Progenitor cell of endocrine pancreas (in vitro differentiated cells): ENCODE results near the gene CCDC50. TPM values are rescaled to one million over a fixed set of nuclear protein-coding genes. Genes with fewer than 3 reads are reported as not detected.

Source experiments
- DNase-seq: peaks from one replicate; pipeline ENCODE4 v3.0.0; 2021; ENCODE audit warnings: low spot score; ENCODE audit not compliant: unreplicated experiment
- H3K27ac Mint-ChIP-seq: 2 replicates; pipeline ENCODE4 v1.8.0; 2021; ENCODE audit warnings: mild to moderate bottlenecking, moderate library complexity, mixed read lengths
- H3K27me3 Mint-ChIP-seq: 2 replicates; pipeline ENCODE4 v1.8.0; 2021; ENCODE audit warnings: mixed read lengths
- H3K36me3 Mint-ChIP-seq: 2 replicates; pipeline ENCODE4 v1.8.0; 2022; ENCODE audit warnings: mixed read lengths; ENCODE audit not compliant: insufficient read depth
- H3K4me1 Mint-ChIP-seq: 2 replicates; pipeline ENCODE4 v1.8.0; 2021; ENCODE audit warnings: low read depth, mixed read lengths
- H3K4me3 Mint-ChIP-seq: 2 replicates; pipeline ENCODE4 v1.8.0; 2021; ENCODE audit warnings: low read depth, mild to moderate bottlenecking, moderate library complexity, mixed read lengths
- H3K9me3 Mint-ChIP-seq: 2 replicates; pipeline ENCODE4 v1.8.0; 2021; ENCODE audit warnings: low read depth, mixed read lengths
- CTCF ChIP-seq: fragments of 200-600 bp; sonication (generic); IDR thresholded peaks from one replicate; pipeline ENCODE4 v1.5.0; 2021; ENCODE audit warnings: antibody characterized with exemption, mild to moderate bottlenecking; ENCODE audit not compliant: unreplicated experiment
- total RNA-seq: library from RNA; stranded (reverse); gene quantifications from 2 replicates; pipeline ENCODE4 v1.2.1, GENCODE V29; 2021

CCDC50 gene
- total RNA-seq, 1 donor from 2014 or later = 66.3 TPM

- no peak for DNase-seq
- Mint-ChIP-seq H3K27me3 (no peaks in the 10 kb centered on the region), H3K9me3 (no peaks in the 10 kb centered on the region), H3K4me3 (no peak overlapping the region), H3K36me3 (no peaks in the 10 kb centered on the region), H3K4me1 (peaks cover 39% of the 10 kb centered on the region), H3K27ac (no peak overlapping the region)
- no peak for TF ChIP-seq CTCF
Observed at GRCh38 chr3:191342006-191342405, 12.8 kb downstream of the CCDC50 start.

GRCh38 chr3:191342411-191342810, 13.2 kb downstream of the CCDC50 start:
- H3K36me3 Mint-ChIP-seq = no peaks in the 10 kb centered on the region
- H3K27me3 Mint-ChIP-seq = no peaks in the 10 kb centered on the region
- no peak overlapping the region for H3K4me3 Mint-ChIP-seq
- DNase-seq = no peak
- H3K27ac Mint-ChIP-seq = no peak overlapping the region
- no peaks in the 10 kb centered on the region for H3K9me3 Mint-ChIP-seq
- TF ChIP-seq CTCF = no peak
- H3K4me1 Mint-ChIP-seq = peaks cover 43% of the 10 kb centered on the region

GRCh38 chr3:191343115-191343514, 13.9 kb downstream of the CCDC50 start:
- no peak for TF ChIP-seq CTCF
- no peak overlapping the region for H3K27ac Mint-ChIP-seq
- H3K36me3 Mint-ChIP-seq = no peaks in the 10 kb centered on the region
- H3K27me3 Mint-ChIP-seq = no peaks in the 10 kb centered on the region
- peaks cover 49% of the 10 kb centered on the region for H3K4me1 Mint-ChIP-seq
- H3K9me3 Mint-ChIP-seq = no peaks in the 10 kb centered on the region
- H3K4me3 Mint-ChIP-seq = no peak overlapping the region
- DNase-seq = no peak

GRCh38 chr3:191343913-191344312, 14.7 kb downstream of the CCDC50 start:
- peaks cover 49% of the 10 kb centered on the region for H3K4me1 Mint-ChIP-seq

GRCh38 chr3:191345334-191345733, 16.1 kb downstream of the CCDC50 start:
- H3K27ac Mint-ChIP-seq = no peak overlapping the region
- H3K27me3 Mint-ChIP-seq = no peaks in the 10 kb centered on the region
- H3K4me3 Mint-ChIP-seq = no peak overlapping the region
- no peaks in the 10 kb centered on the region for H3K36me3 Mint-ChIP-seq
- DNase-seq = no peak
- H3K4me1 Mint-ChIP-seq = peaks cover 44% of the 10 kb centered on the region
- H3K9me3 Mint-ChIP-seq = no peaks in the 10 kb centered on the region
- no peak for TF ChIP-seq CTCF

More at GRCh38 chr3:191343913-191344312, 14.7 kb downstream of the CCDC50 start:
- Mint-ChIP-seq H3K36me3 (no peaks in the 10 kb centered on the region), H3K9me3 (no peaks in the 10 kb centered on the region), H3K4me3 (no peak overlapping the region), H3K27me3 (no peaks in the 10 kb centered on the region), H3K27ac (no peak overlapping the region)
- no peak for DNase-seq
- no peak for TF ChIP-seq CTCF
